IMR-90 (cell line): ENCODE data around the gene ARFGAP2. TPM values are rescaled to one million over a fixed set of nuclear protein-coding genes. Genes with fewer than 3 reads are reported as not detected.

Experiments used
- ATAC-seq: fragments of 200-7000 bp; cut with Tn5 transposase; 2 replicates; pipeline ENCODE4 v1.9.1; 2020; ENCODE audit warnings: low read depth, mild to moderate bottlenecking, moderate library complexity
- BruUV-seq: library from RNA; stranded (reverse); fragments of 400-500 nt; replicated peaks from 2 replicates; lab custom pipeline; 2021; lab: Mats Ljungman, UMichigan
- CTCF ChIA-PET: fragments of 300-600 bp; formaldehyde crosslinking; extraction: SDS; loops from one replicate; lab custom pipeline; 2021; ENCODE audit warnings: antibody characterized with exemption; lab: Yijun Ruan, JAX
- POLR2A ChIA-PET: fragments of 300-600 bp; sonication (Branson Sonifier 250); formaldehyde crosslinking; loops from one replicate; lab custom pipeline; 2022; ENCODE audit warnings: antibody characterized with exemption; ENCODE audit not compliant: unreplicated experiment; lab: Charles Lee
- DNase-seq: peaks from one replicate; pipeline ENCODE4 v3.0.0; 2013
- H2AFZ ChIP-seq: replicated peaks from 2 replicates; pipeline ENCODE3; 2013; ENCODE audit warnings: low read length, mild to moderate bottlenecking; ENCODE audit not compliant: poor library complexity
- H2AK5ac ChIP-seq: 2 replicates; pipeline ENCODE4 v1.6.1; 2013; ENCODE audit warnings: low read depth, low read length, inconsistent platforms
- H2AK9ac ChIP-seq: replicated peaks from 2 replicates; pipeline ENCODE3; 2013; ENCODE audit warnings: mild to moderate bottlenecking, low read depth, low read length, moderate library complexity; ENCODE audit not compliant: poor library complexity
- H2BK120ac ChIP-seq: 2 replicates; pipeline ENCODE4 v1.6.1; 2013; ENCODE audit warnings: low read depth, low read length, inconsistent platforms
- H2BK15ac ChIP-seq: 3 replicates; pipeline ENCODE4 v1.6.1; 2013; ENCODE audit warnings: low read depth, low read length, inconsistent platforms
- H2BK20ac ChIP-seq: 2 replicates; pipeline ENCODE4 v1.6.1; 2013; ENCODE audit warnings: low read depth, mild to moderate bottlenecking, inconsistent platforms, low read length, moderate library complexity
- H2BK5ac ChIP-seq: 2 replicates; pipeline ENCODE4 v1.6.1; 2013; ENCODE audit warnings: mild to moderate bottlenecking, low read depth, low read length, inconsistent platforms; ENCODE audit not compliant: poor library complexity, severe bottlenecking
- H3K14ac ChIP-seq: replicated peaks from 2 replicates; pipeline ENCODE4 v1.6.1; 2013; ENCODE audit warnings: low read depth, low read length, inconsistent platforms
- H3K18ac ChIP-seq: 2 replicates; pipeline ENCODE4 v1.6.1; 2013; ENCODE audit warnings: low read depth, low read length, control low read depth
- H3K23ac ChIP-seq: 2 replicates; pipeline ENCODE4 v1.6.1; 2013; ENCODE audit warnings: low read depth, low read length, inconsistent platforms
- H3K27ac ChIP-seq: 2 replicates; pipeline ENCODE4 v1.5.1; 2013; ENCODE audit warnings: mild to moderate bottlenecking, control low read depth, low read length; ENCODE audit not compliant: insufficient read depth
- H3K27me3 ChIP-seq: 2 replicates; pipeline ENCODE4 v1.6.1; 2013; ENCODE audit warnings: low read length; ENCODE audit not compliant: control insufficient read depth, insufficient read depth
- H3K36me3 ChIP-seq: 2 replicates; pipeline ENCODE4 v1.6.1; 2013; ENCODE audit warnings: low read length, mixed read lengths; ENCODE audit not compliant: control insufficient read depth, insufficient read depth
- H3K4ac ChIP-seq: 2 replicates; pipeline ENCODE4 v1.6.1; 2013; ENCODE audit warnings: low read depth, low read length, inconsistent platforms
- H3K4me1 ChIP-seq: 2 replicates; pipeline ENCODE4 v1.6.1; 2013; ENCODE audit warnings: low read length, mixed read lengths; ENCODE audit not compliant: control insufficient read depth, insufficient read depth
- H3K4me2 ChIP-seq: 2 replicates; pipeline ENCODE4 v1.6.1; 2013; ENCODE audit warnings: low read depth, mild to moderate bottlenecking, control low read depth, low read length, moderate library complexity
- H3K4me3 ChIP-seq: 2 replicates; pipeline ENCODE4 v1.5.1; 2013; ENCODE audit warnings: low read depth, mild to moderate bottlenecking, control low read depth, low read length, moderate library complexity; ENCODE audit not compliant: insufficient read depth
- H3K56ac ChIP-seq: 2 replicates; pipeline ENCODE4 v1.6.1; 2013; ENCODE audit warnings: low read length, inconsistent platforms; ENCODE audit not compliant: insufficient read depth; ENCODE audit errors: extremely low read depth
- H3K79me1 ChIP-seq, 2 experiments: 2 replicates each; pipeline ENCODE4 v1.6.1; 2013; ENCODE audit warnings: low read length in 2 of 2, inconsistent platforms in 1 of 2, low read depth in 1 of 2
- H3K9ac ChIP-seq: 2 replicates; pipeline ENCODE4 v1.6.1; 2013; ENCODE audit warnings: low read depth, low read length, control low read depth
- H3K9me1 ChIP-seq: 2 replicates; pipeline ENCODE4 v1.6.1; 2013; ENCODE audit warnings: low read length, inconsistent platforms; ENCODE audit not compliant: insufficient read depth
- H3K9me3 ChIP-seq: 2 replicates; pipeline ENCODE4 v1.6.1; 2013; ENCODE audit warnings: low read length; ENCODE audit not compliant: control insufficient read depth, insufficient read depth
- H4K20me1 ChIP-seq: 2 replicates; pipeline ENCODE4 v1.6.1; 2013; ENCODE audit warnings: low read length, inconsistent platforms; ENCODE audit not compliant: insufficient read depth
- H4K5ac ChIP-seq: 2 replicates; pipeline ENCODE4 v1.6.1; 2013; ENCODE audit warnings: mild to moderate bottlenecking, low read depth, low read length, control low read depth
- H4K8ac ChIP-seq, 2 experiments: 2 replicates each; pipeline ENCODE4 v1.6.1; 2013; ENCODE audit warnings: low read depth in 2 of 2, low read length in 2 of 2, control low read depth in 1 of 2, inconsistent platforms in 1 of 2
- H4K91ac ChIP-seq: 2 replicates; pipeline ENCODE4 v1.6.1; 2013; ENCODE audit warnings: low read depth, low read length, inconsistent platforms; ENCODE audit not compliant: insufficient read depth
- ELK1 ChIP-seq: fragments of 150-350 bp; IDR thresholded peaks from 2 replicates; pipeline ENCODE4 v1.6.1; 2016; ENCODE audit warnings: low read depth, mild to moderate bottlenecking, low read length, moderate library complexity, borderline replicate concordance
- WGBS, 2 experiments: methylation state at CpG; one replicate each; pipeline versions ENCODE4 v1.1.5 to v1.1.7; 2013; ENCODE audit warnings: missing lambda C conversion rate in 2 of 2; ENCODE audit not compliant: insufficient read length in 1 of 2; ENCODE audit errors: extremely low coverage in 2 of 2; 5-methylcytosine and 5-hydroxymethylcytosine counted together
- dilution Hi-C: fragments of 300-500 bp; cut with HindIII; formaldehyde crosslinking; loops from one replicate; pipeline ENCODE4 v1.14.3; 2018; ENCODE audit warnings: low sequenced_read_pairs; ENCODE audit not compliant: unreplicated experiment
- in situ Hi-C: fragments of 300-500 bp; cut with MboI; formaldehyde crosslinking; loops from 3 replicates; pipeline ENCODE4 v1.14.3; 2019; ENCODE audit warnings: low sequenced_read_pairs, inconsistent platforms, mixed read lengths
- intact Hi-C: fragments of 100-400 bp; cut with micrococcal nuclease; formaldehyde crosslinking; loops from 2 replicates; pipeline ENCODE4 v1.10.0; 2022
- polyA plus RNA-seq, 3 experiments: library from polyadenylated mRNA; depleted of rRNA; stranded (reverse); fragments of >200 nt; gene quantifications; 2 replicates each; pipeline ENCODE4 v1.2.3, GENCODE V29; 2012; ENCODE audit warnings: low replicate concordance in 1 of 3
- total RNA-seq: library from RNA; depleted of rRNA; stranded (reverse); fragments of >200 nt; gene quantifications from 2 replicates; pipeline ENCODE4 v1.2.3, GENCODE V29; 2012

The ARFGAP2 gene
- total and polyA plus RNA-seq, 2 of the 4 experiments (the other 2 are of a cell fraction), result 54.7 to 87.8 TPM

GRCh38 chr11:47164321-47164720, 12.4 kb downstream of the ARFGAP2 start:
- Histone ChIP-seq H3K4me2 (no peak overlapping the region), H3K4me1 (no peaks in the 10 kb centered on the region), H4K8ac (no peak overlapping the region), H3K4me3 (no peak overlapping the region), H2AK9ac (no peak overlapping the region), H3K18ac (no peak overlapping the region), H2BK120ac (no peak overlapping the region), H3K9ac (no peak overlapping the region), H3K23ac (no peak overlapping the region), H3K79me1 (peaks cover 2 to 52% of the 10 kb centered on the region in 2 experiments; a peak in 3 of 4 replicates), H3K27me3 (no peaks in the 10 kb centered on the region), H3K27ac (no peak overlapping the region), H2BK15ac (no peak overlapping the region), H4K91ac (no peak overlapping the region), H3K14ac (no peak overlapping the region), H3K9me1 (no peaks in the 10 kb centered on the region), H2BK5ac (no peak overlapping the region), H4K20me1 (peaks cover 44% of the 10 kb centered on the region), H2AK5ac (no peak overlapping the region), H3K56ac (no peak overlapping the region), H4K5ac (no peak overlapping the region), H3K9me3 (no peaks in the 10 kb centered on the region), H2AFZ (no peak overlapping the region), H2BK20ac (no peak overlapping the region), H3K4ac (no peak overlapping the region), H3K36me3 (peaks cover 47% of the 10 kb centered on the region)
- no TSS peak for BruUV-seq
- WGBS, 2 experiments, result 100% methylated on average over 1 of the region's 4 CpGs; no CpG with 5 or more reads in 1 of the 2 experiments
- in situ Hi-C loops (no loop called here), dilution Hi-C loops (no loop called here), intact Hi-C loops (no loop called here)
- ChIA-PET POLR2A (no interaction called here), CTCF (no interaction called here)
- ATAC-seq (no peak), DNase-seq (no peak)
- no peak for TF ChIP-seq ELK1
